K562 (cell line): ENCODE results near the gene ISOC1. TPM values are rescaled to one million over a fixed set of nuclear protein-coding genes. Genes with fewer than 3 reads are reported as not detected.

Experiments used
- ATAC-seq: fragments of 200-7000 bp; cut with Tn5 transposase; 3 replicates; pipeline ENCODE4 v1.9.1; 2020; ENCODE audit warnings: moderate library complexity
- BruUV-seq: library from RNA; stranded (reverse); fragments of 400-500 nt; replicated peaks from 2 replicates; lab custom pipeline; 2021; lab: Mats Ljungman, UMichigan
- CTCF ChIA-PET: fragments of 300-600 bp; formaldehyde crosslinking; extraction: SDS; loops from one replicate; lab custom pipeline; 2021; ENCODE audit warnings: low intra/inter-chr PET ratio; lab: Yijun Ruan, JAX
- POLR2A ChIA-PET: fragments of 300-600, 350-650 bp; sonication (Branson Sonifier 250); formaldehyde crosslinking; extraction: SDS; loops from one replicate; lab custom pipeline; 2021; ENCODE audit warnings: antibody characterized with exemption, inconsistent platforms; lab: Yijun Ruan, JAX
- DNase-seq, 4 experiments: peaks; one replicate each; pipeline versions ENCODE4 v3.0.0 to v3.0.0-alpha.2; 2011 to 2018; ENCODE audit warnings: low spot score in 3 of 4, mixed read lengths in 3 of 4; ENCODE audit errors: extremely low read depth in 1 of 4
- FAIRE-seq: peaks from 2 replicates; lab custom pipeline; 2011; peaks lifted over from hg19 to GRCh38; lab: Jason Lieb, UNC
- H2AFZ ChIP-seq: 2 replicates; pipeline ENCODE4 v1.6.0; 2011; ENCODE audit warnings: low read depth, low read length, control low read depth, inconsistent platforms
- H3K27ac ChIP-seq: fragments of 200-600 bp; 3 replicates; pipeline ENCODE4 v1.8.0; 2011; ENCODE audit warnings: low read depth, mild to moderate bottlenecking, control low read depth, inconsistent platforms, low read length, moderate library complexity, mixed read lengths; ENCODE audit errors: extremely low read depth
- H3K27me3 ChIP-seq, 2 experiments: fragments of 300-600 bp in 1 of 2; 2 replicates in 1 of 2; 3 replicates in 1 of 2; pipeline versions ENCODE4 v1.6.0 to v1.8.0; 2011; ENCODE audit warnings: inconsistent platforms in 2 of 2, low read length in 2 of 2, mild to moderate bottlenecking in 1 of 2, mixed read lengths in 1 of 2, moderate library complexity in 1 of 2; ENCODE audit not compliant: control insufficient read depth in 2 of 2, insufficient read depth in 2 of 2
- H3K36me3 ChIP-seq: fragments of 300-600 bp; 3 replicates; pipeline ENCODE4 v1.8.0; 2011; ENCODE audit warnings: mild to moderate bottlenecking, low read length, inconsistent platforms; ENCODE audit not compliant: control insufficient read depth, insufficient read depth
- H3K4me1 ChIP-seq, 2 experiments: fragments of 200-600 bp in 1 of 2; replicated peaks in 1 of 2; 2 replicates in 1 of 2; 3 replicates in 1 of 2; pipeline versions ENCODE4 v1.5.1 to v1.8.0; 2011; ENCODE audit warnings: inconsistent platforms in 2 of 2, low read length in 2 of 2, mild to moderate bottlenecking in 1 of 2, mixed read lengths in 1 of 2, moderate library complexity in 1 of 2; ENCODE audit not compliant: control insufficient read depth in 2 of 2, insufficient read depth in 2 of 2
- H3K4me2 ChIP-seq: 2 replicates; pipeline ENCODE4 v1.6.1; 2011; ENCODE audit warnings: low read length, control low read depth, inconsistent platforms, mixed read lengths; ENCODE audit not compliant: insufficient read depth
- H3K4me3 ChIP-seq: fragments of 200-600 bp; sonication (generic), shearing (Covaris generic); 2 replicates; pipeline ENCODE4 v1.5.1; 2016; ENCODE audit warnings: control low read depth, inconsistent platforms
- H3K79me2 ChIP-seq: fragments of 200-600 bp; 3 replicates; pipeline ENCODE4 v1.8.0; 2011; ENCODE audit warnings: low read length, inconsistent platforms; ENCODE audit not compliant: control insufficient read depth, insufficient read depth
- H3K9ac ChIP-seq, 2 experiments: 2 replicates each; pipeline versions ENCODE4 v1.6.0 to v1.6.1; 2011; ENCODE audit warnings: low read depth in 2 of 2, low read length in 2 of 2, control low read depth in 1 of 2, inconsistent platforms in 1 of 2, mild to moderate bottlenecking in 1 of 2, mixed read lengths in 1 of 2; ENCODE audit not compliant: insufficient read depth in 1 of 2
- H3K9me1 ChIP-seq: one replicate; pipeline ENCODE4 v1.6.0; 2011; ENCODE audit warnings: inconsistent platforms, mild to moderate bottlenecking, low read length, moderate library complexity; ENCODE audit not compliant: control insufficient read depth, insufficient read depth
- H3K9me3 ChIP-seq: replicated peaks from 2 replicates; pipeline ENCODE4 v1.5.1; 2011; ENCODE audit warnings: low read depth, low read length, inconsistent platforms; ENCODE audit not compliant: control insufficient read depth, insufficient read depth
- H4K20me1 ChIP-seq: replicated peaks from 2 replicates; pipeline ENCODE4 v1.6.1; 2011; ENCODE audit warnings: low read length, inconsistent platforms, mixed read lengths; ENCODE audit not compliant: control insufficient read depth, insufficient read depth
- ADNP ChIP-seq: fragments of 200-800 bp; sonication (Bioruptor generic); IDR thresholded peaks from 2 replicates; pipeline ENCODE4 v1.6.1; 2016; ENCODE audit warnings: missing genetic modification characterization, missing compliant biosample characterization
- SOX6 ChIP-seq: fragments of 450-650 bp; IDR thresholded peaks from 2 replicates; pipeline ENCODE4 v1.6.1; 2014; ENCODE audit warnings: mild to moderate bottlenecking
- YBX1 ChIP-seq: fragments of 450-650 bp; IDR thresholded peaks from 2 replicates; pipeline ENCODE4 v1.7.1; 2016; ENCODE audit warnings: mild to moderate bottlenecking
- WGBS: fragments of 100-300 bp; shearing (Covaris generic); methylation state at CpG from one replicate; pipeline ENCODE4 v1.1.6; 2016; ENCODE audit warnings: low coverage, mixed read lengths; ENCODE audit not compliant: insufficient coverage; ENCODE audit errors: missing lambda C conversion rate; 5-methylcytosine and 5-hydroxymethylcytosine counted together
- in situ Hi-C: fragments of 300-500 bp; cut with MboI; formaldehyde crosslinking; loops from 4 replicates; pipeline ENCODE4 v1.15.0; 2018; ENCODE audit warnings: inconsistent platforms, mixed read lengths
- intact Hi-C: fragments of 100-400 bp; cut with micrococcal nuclease; formaldehyde crosslinking; loops from 2 replicates; pipeline ENCODE4 v1.14.2; 2022
- polyA plus RNA-seq, 8 experiments: library from polyadenylated mRNA; depleted of rRNA in 4 of 8; stranded (reverse) in 5 of 8; unstranded in 3 of 8; fragments of >200 nt; fragmentation: Nextera tagmentation in 2 of 8; fragmentation: Illumina TruSeq in 1 of 8; extraction: Ambion mirVana in 2 of 8; extraction: Trizol in 1 of 8; gene quantifications; 2 replicates each; pipeline versions ENCODE4 v1.2.1 to v1.2.3, GENCODE V29; 2011 to 2014; ENCODE audit warnings: inconsistent platforms in 1 of 8, missing spikeins in 1 of 8
- total RNA-seq, 7 experiments: library from RNA; depleted of rRNA in 6 of 7; stranded (reverse); fragments of >200 nt in 6 of 7; fragmentation: Illumina TruSeq in 2 of 7; extraction: Trizol in 2 of 7; gene quantifications; 2 replicates each; pipeline versions ENCODE4 v1.2.1 to v1.2.3, GENCODE V29; 2011 to 2021; ENCODE audit warnings: low replicate concordance in 1 of 7
- TF ChIP-seq, protein P1 (sequence below): fragments of 200-600 bp; sonication (generic); IDR thresholded peaks from one replicate; pipeline ENCODE4 v1.6.1; 2012; ENCODE audit warnings: mild to moderate bottlenecking, low read depth, low read length, inconsistent platforms

The ISOC1 gene
- total and polyA plus RNA-seq, 9 of the 15 experiments (the other 6 are each of a cell fraction or from before 2014, with no cell fraction given), result 14.0 to 67.9 (median 51.3) TPM

DNA sequence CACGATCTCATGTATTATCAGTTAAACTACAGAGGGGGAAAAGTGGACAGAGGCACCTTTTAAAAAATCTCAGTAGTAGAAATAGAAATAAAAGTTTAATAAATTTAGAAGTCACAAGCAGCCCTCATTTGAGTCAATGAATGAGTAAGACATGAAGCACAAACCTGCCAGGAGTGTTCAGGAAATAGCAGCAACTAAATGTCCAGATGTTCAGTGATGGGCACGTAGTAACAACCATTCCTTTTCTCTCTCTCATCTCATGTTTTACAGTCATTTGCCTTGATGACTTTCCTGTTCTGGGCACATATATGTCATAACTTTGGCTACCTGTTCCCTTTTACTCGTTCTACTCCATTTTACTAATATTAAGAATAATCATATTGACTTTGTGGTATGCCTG is 17.7 kb downstream of the ISOC1 start:
- Histone ChIP-seq H3K36me3 (peaks cover 37% of the 10 kb centered on the region), H3K4me3 (no peak overlapping the region)
- no peak for DNase-seq
- no peak for TF ChIP-seq SOX6
- TF ChIP-seq, all 486 proteins: peak for 0
- FAIRE-seq (no peak), ATAC-seq (no peak)
- H3K79me2 ChIP-seq, result no peaks in the 10 kb centered on the region
- no peaks in the 10 kb centered on the region for H4K20me1 ChIP-seq
- WGBS, result 79% methylated on average over 3 of the region's 3 CpGs
- in situ Hi-C loops, result no loop called here
- H3K9me1 ChIP-seq, result no peaks in the 10 kb centered on the region
- no peak overlapping the region for H2AFZ ChIP-seq
- no peaks in the 10 kb centered on the region for H3K9me3 ChIP-seq
- intact Hi-C loops, result no loop called here
- no peak overlapping the region for H3K4me2 ChIP-seq
- peaks cover 0 to 4% of the 10 kb centered on the region in 2 experiments; a peak in 2 of 5 replicates for H3K4me1 ChIP-seq
- ChIA-PET CTCF (no interaction called here), POLR2A (interaction anchor here (1.6 kb wide), 1 partner anchor 13 kb away, joined by 7 read pairs; no protein-coding TSS in a partner anchor)
- BruUV-seq, result no TSS peak
- no peak overlapping the region for H3K9ac ChIP-seq
- H3K27me3 ChIP-seq, result no peaks in the 10 kb centered on the region
- no peak overlapping the region for H3K27ac ChIP-seq

DNA sequence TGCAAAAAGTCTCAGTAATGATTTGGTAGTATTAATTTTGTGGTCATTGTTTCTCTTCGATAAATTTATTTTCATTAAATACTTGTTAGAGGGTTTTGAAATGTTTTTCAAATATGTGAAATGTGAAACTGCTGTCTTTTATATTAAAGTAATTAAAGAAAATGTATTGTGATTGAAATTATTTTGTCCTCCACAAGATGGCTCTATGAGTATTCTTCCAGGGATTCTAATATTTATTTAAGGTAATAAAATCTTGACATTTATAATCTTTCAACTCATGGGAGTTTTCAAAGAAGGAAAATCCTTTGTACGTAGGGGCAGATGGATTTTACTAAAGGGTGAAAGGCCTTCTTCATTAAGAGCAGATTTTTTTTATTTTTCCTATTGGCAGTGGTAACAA is 19.3 kb downstream of the ISOC1 start:
- no peak overlapping the region for H3K9ac ChIP-seq
- H3K27ac ChIP-seq, result no peak overlapping the region
- intact Hi-C loops, result no loop called here
- H3K4me3 ChIP-seq, result no peak overlapping the region
- ATAC-seq, result no peak
- H3K4me2 ChIP-seq, result no peak overlapping the region
- in situ Hi-C loops, result no loop called here
- no peaks in the 10 kb centered on the region for H3K79me2 ChIP-seq
- FAIRE-seq, result no peak
- peaks cover 0 to 4% of the 10 kb centered on the region in 2 experiments; a peak in 2 of 5 replicates for H3K4me1 ChIP-seq
- CTCF ChIA-PET, result no interaction called here
- 62% methylated on average over 2 of the region's 2 CpGs for WGBS
- no peaks in the 10 kb centered on the region for H3K27me3 ChIP-seq
- H4K20me1 ChIP-seq, result no peaks in the 10 kb centered on the region
- H2AFZ ChIP-seq, result no peak overlapping the region
- POLR2A ChIA-PET, result no interaction called here
- BruUV-seq, result no TSS peak
- no peaks in the 10 kb centered on the region for H3K9me3 ChIP-seq
- no peaks in the 10 kb centered on the region for H3K9me1 ChIP-seq
- peaks cover 26% of the 10 kb centered on the region; the same call in 2 of the 3 replicates for H3K36me3 ChIP-seq
- no peak for DNase-seq
- no peak for TF ChIP-seq ADNP (tag)
- TF ChIP-seq, protein P1, sequence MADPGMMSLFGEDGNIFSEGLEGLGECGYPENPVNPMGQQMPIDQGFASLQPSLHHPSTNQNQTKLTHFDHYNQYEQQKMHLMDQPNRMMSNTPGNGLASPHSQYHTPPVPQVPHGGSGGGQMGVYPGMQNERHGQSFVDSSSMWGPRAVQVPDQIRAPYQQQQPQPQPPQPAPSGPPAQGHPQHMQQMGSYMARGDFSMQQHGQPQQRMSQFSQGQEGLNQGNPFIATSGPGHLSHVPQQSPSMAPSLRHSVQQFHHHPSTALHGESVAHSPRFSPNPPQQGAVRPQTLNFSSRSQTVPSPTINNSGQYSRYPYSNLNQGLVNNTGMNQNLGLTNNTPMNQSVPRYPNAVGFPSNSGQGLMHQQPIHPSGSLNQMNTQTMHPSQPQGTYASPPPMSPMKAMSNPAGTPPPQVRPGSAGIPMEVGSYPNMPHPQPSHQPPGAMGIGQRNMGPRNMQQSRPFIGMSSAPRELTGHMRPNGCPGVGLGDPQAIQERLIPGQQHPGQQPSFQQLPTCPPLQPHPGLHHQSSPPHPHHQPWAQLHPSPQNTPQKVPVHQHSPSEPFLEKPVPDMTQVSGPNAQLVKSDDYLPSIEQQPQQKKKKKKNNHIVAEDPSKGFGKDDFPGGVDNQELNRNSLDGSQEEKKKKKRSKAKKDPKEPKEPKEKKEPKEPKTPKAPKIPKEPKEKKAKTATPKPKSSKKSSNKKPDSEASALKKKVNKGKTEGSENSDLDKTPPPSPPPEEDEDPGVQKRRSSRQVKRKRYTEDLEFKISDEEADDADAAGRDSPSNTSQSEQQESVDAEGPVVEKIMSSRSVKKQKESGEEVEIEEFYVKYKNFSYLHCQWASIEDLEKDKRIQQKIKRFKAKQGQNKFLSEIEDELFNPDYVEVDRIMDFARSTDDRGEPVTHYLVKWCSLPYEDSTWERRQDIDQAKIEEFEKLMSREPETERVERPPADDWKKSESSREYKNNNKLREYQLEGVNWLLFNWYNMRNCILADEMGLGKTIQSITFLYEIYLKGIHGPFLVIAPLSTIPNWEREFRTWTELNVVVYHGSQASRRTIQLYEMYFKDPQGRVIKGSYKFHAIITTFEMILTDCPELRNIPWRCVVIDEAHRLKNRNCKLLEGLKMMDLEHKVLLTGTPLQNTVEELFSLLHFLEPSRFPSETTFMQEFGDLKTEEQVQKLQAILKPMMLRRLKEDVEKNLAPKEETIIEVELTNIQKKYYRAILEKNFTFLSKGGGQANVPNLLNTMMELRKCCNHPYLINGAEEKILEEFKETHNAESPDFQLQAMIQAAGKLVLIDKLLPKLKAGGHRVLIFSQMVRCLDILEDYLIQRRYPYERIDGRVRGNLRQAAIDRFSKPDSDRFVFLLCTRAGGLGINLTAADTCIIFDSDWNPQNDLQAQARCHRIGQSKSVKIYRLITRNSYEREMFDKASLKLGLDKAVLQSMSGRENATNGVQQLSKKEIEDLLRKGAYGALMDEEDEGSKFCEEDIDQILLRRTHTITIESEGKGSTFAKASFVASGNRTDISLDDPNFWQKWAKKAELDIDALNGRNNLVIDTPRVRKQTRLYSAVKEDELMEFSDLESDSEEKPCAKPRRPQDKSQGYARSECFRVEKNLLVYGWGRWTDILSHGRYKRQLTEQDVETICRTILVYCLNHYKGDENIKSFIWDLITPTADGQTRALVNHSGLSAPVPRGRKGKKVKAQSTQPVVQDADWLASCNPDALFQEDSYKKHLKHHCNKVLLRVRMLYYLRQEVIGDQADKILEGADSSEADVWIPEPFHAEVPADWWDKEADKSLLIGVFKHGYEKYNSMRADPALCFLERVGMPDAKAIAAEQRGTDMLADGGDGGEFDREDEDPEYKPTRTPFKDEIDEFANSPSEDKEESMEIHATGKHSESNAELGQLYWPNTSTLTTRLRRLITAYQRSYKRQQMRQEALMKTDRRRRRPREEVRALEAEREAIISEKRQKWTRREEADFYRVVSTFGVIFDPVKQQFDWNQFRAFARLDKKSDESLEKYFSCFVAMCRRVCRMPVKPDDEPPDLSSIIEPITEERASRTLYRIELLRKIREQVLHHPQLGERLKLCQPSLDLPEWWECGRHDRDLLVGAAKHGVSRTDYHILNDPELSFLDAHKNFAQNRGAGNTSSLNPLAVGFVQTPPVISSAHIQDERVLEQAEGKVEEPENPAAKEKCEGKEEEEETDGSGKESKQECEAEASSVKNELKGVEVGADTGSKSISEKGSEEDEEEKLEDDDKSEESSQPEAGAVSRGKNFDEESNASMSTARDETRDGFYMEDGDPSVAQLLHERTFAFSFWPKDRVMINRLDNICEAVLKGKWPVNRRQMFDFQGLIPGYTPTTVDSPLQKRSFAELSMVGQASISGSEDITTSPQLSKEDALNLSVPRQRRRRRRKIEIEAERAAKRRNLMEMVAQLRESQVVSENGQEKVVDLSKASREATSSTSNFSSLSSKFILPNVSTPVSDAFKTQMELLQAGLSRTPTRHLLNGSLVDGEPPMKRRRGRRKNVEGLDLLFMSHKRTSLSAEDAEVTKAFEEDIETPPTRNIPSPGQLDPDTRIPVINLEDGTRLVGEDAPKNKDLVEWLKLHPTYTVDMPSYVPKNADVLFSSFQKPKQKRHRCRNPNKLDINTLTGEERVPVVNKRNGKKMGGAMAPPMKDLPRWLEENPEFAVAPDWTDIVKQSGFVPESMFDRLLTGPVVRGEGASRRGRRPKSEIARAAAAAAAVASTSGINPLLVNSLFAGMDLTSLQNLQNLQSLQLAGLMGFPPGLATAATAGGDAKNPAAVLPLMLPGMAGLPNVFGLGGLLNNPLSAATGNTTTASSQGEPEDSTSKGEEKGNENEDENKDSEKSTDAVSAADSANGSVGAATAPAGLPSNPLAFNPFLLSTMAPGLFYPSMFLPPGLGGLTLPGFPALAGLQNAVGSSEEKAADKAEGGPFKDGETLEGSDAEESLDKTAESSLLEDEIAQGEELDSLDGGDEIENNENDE, result no peak
- TF ChIP-seq YBX1, result no peak
